ENCODE results near the gene SUV39H2. TPM values are rescaled to one million over a fixed set of nuclear protein-coding genes. Genes with fewer than 3 reads are reported as not detected.
"Not testable (repeated sequence)": the region's sequence is repeated elsewhere in the genome, so short reads cannot be mapped to it uniquely, and the experiment has no call there.

SUV39H2 gene
- total and polyA plus RNA-seq, 10 of the 15 experiments (the other 5 are each of a cell fraction or from before 2014, with no cell fraction given): 24.3 to 41.1 (median 30.0) TPM

DNA sequence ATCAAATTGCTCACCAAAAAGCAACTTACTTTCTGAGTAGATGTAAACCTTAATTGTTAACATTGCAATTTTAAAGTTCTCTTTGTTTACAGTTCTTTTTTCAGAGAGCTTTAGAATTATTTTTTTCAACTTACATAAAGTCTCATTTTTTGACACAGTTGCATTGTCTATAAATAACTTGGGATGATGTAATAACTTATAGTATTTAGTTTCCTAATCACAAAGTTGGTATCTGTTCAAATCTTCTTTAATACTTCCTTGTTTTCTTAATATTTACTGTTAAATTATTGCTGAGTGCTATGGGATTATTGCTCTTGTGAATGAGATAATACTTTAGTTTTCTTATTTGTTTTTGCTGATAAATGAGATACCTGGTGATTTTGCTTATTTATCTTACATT, 18.9 kb upstream of the SUV39H2 start:
- Histone ChIP-seq H3K9me3 (replicated peaks; ENCODE audit: control insufficient read depth, insufficient read depth, low read length) (no peaks in the 10 kb centered on the region), H3K79me2 (ENCODE audit: control insufficient read depth, insufficient read depth, low read length) (no peaks in the 10 kb centered on the region), H3K27me3 (replicated peaks in 1 of 2; ENCODE audit: control insufficient read depth in 2 of 2, insufficient read depth in 2 of 2, low read length in 1 of 2) (no peaks in the 10 kb centered on the region), H3K36me3 (ENCODE audit: control insufficient read depth in 2 of 2, insufficient read depth in 2 of 2, low read length in 1 of 2) (peaks cover 8 to 11% of the 10 kb centered on the region in 2 experiments), H4K20me1 (ENCODE audit: control insufficient read depth, insufficient read depth) (no peaks in the 10 kb centered on the region), H3K9ac (ENCODE audit: control insufficient read depth, insufficient read depth, low read length) (no peak overlapping the region), H3K27ac (ENCODE audit: control insufficient read depth, insufficient read depth) (no peak overlapping the region), H2AFZ (ENCODE audit: control insufficient read depth, low read depth, low read length) (no peak overlapping the region), H3K4me3 (no peak overlapping the region), H3K4me1 (ENCODE audit: control insufficient read depth, insufficient read depth, low read length) (no peaks in the 10 kb centered on the region), H3K4me2 (ENCODE audit: control insufficient read depth, insufficient read depth) (no peak overlapping the region)
- TF ChIP-seq EP300 (IDR thresholded peaks at IDR 0.05; ENCODE audit: borderline replicate concordance in 1 of 2, control insufficient read depth in 1 of 2, low read depth in 2 of 2, low read length in 2 of 2) (no peak), RAD51 (IDR thresholded peaks at IDR 0.05) (no peak)
- intact Hi-C loops (cut with micrococcal nuclease; ENCODE audit: unreplicated experiment): no loop called here
- BruUV-seq (replicated peaks): no TSS peak
- ChIA-PET SMC1A (ENCODE audit: uncharacterized antibody, unreplicated experiment) (interaction anchor here (1.1 to 1.5 kb wide), 4 partner anchors 10 to 332 kb away, joined by 3 to 4 read pairs (median 3); partner anchors contain the start of gene CDNF), RAD21 (ENCODE audit: unreplicated experiment) (no interaction called here), CTCF (interaction anchor here (1.4 kb wide), 1 partner anchor 9 kb away, joined by 4 read pairs; no protein-coding TSS in a partner anchor), POLR2A (interaction anchor here (0.9 to 1.4 kb wide), 2 partner anchors 9 to 12 kb away, joined by 3 read pairs; no protein-coding TSS in a partner anchor)
- no peak for FAIRE-seq
- no peak for ATAC-seq
- no peak for DNase-seq (ENCODE audit: low read depth, low spot score)
- in situ Hi-C loops (cut with MboI): no loop called here

DNA sequence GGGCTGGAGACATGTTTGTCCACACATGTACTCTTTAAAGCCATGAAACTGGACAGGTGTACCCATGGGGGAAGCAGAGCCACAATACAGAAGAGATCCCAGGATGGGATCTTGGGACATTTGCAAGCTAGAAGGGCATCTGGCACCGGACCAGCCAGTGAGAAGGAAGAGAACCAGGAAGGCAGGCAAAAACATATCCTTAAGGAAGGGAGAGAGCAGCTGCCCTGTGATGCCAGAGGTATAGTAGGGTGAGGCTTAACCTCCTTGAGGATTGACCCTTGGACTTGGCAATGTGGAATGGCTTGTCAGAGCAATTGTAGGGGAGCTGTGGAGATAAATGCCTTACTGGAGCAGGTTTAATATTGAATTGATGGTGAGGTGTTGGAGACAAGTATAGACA, 17.9 kb upstream of the SUV39H2 start:
- Histone ChIP-seq H3K4me1 (ENCODE audit: control insufficient read depth, insufficient read depth, low read length) (no peaks in the 10 kb centered on the region), H2AFZ (ENCODE audit: control insufficient read depth, low read depth, low read length) (no peak overlapping the region), H3K9me3 (replicated peaks; ENCODE audit: control insufficient read depth, insufficient read depth, low read length) (no peaks in the 10 kb centered on the region), H3K4me2 (ENCODE audit: control insufficient read depth, insufficient read depth) (no peak overlapping the region), H3K27me3 (replicated peaks in 1 of 2; ENCODE audit: control insufficient read depth in 2 of 2, insufficient read depth in 2 of 2, low read length in 1 of 2) (no peaks in the 10 kb centered on the region), H3K9ac (ENCODE audit: control insufficient read depth, insufficient read depth, low read length) (no peak overlapping the region), H3K27ac (ENCODE audit: control insufficient read depth, insufficient read depth) (no peak overlapping the region), H3K4me3 (no peak overlapping the region), H3K36me3 (ENCODE audit: control insufficient read depth in 2 of 2, insufficient read depth in 2 of 2, low read length in 1 of 2) (peaks cover 8 to 11% of the 10 kb centered on the region in 2 experiments), H3K79me2 (ENCODE audit: control insufficient read depth, insufficient read depth, low read length) (no peaks in the 10 kb centered on the region), H4K20me1 (ENCODE audit: control insufficient read depth, insufficient read depth) (no peaks in the 10 kb centered on the region)
- TF ChIP-seq FOXK2 (IDR thresholded peaks at IDR 0.05): no peak
- TF ChIP-seq IKZF1 (conservative IDR thresholded peaks at IDR 0.05): no peak
- TF ChIP-seq, protein P1, sequence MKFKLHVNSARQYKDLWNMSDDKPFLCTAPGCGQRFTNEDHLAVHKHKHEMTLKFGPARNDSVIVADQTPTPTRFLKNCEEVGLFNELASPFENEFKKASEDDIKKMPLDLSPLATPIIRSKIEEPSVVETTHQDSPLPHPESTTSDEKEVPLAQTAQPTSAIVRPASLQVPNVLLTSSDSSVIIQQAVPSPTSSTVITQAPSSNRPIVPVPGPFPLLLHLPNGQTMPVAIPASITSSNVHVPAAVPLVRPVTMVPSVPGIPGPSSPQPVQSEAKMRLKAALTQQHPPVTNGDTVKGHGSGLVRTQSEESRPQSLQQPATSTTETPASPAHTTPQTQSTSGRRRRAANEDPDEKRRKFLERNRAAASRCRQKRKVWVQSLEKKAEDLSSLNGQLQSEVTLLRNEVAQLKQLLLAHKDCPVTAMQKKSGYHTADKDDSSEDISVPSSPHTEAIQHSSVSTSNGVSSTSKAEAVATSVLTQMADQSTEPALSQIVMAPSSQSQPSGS (IDR thresholded peaks at IDR 0.05; ENCODE audit: low read length): no peak
- no peak for TF ChIP-seq KLF5 (IDR thresholded peaks at IDR 0.05; ENCODE audit: partially characterized antibody)
- TF ChIP-seq SREBF2 (IDR thresholded peaks at IDR 0.05; ENCODE audit: low read length): no peak
- no peak for TF ChIP-seq NBN (IDR thresholded peaks at IDR 0.05)
- DNase-seq (ENCODE audit: low read depth, low spot score) (no peak), ATAC-seq (no peak), FAIRE-seq (no peak)
- RAD21 ChIA-PET (ENCODE audit: unreplicated experiment): no interaction called here
- WGBS (ENCODE audit: insufficient coverage, insufficient replicate concordance, low lambda C conversion rate, missing lambda C conversion rate): 100% methylated on average over 1 of the region's 1 CpG
- CTCF ChIA-PET: no interaction called here
- POLR2A ChIA-PET: no interaction called here
- SMC1A ChIA-PET (ENCODE audit: uncharacterized antibody, unreplicated experiment): no interaction called here
- intact Hi-C loops (cut with micrococcal nuclease; ENCODE audit: unreplicated experiment): no loop called here
- TSS peak; percentile 15 for BruUV-seq (replicated peaks)
- in situ Hi-C loops (cut with MboI): no loop called here

DNA sequence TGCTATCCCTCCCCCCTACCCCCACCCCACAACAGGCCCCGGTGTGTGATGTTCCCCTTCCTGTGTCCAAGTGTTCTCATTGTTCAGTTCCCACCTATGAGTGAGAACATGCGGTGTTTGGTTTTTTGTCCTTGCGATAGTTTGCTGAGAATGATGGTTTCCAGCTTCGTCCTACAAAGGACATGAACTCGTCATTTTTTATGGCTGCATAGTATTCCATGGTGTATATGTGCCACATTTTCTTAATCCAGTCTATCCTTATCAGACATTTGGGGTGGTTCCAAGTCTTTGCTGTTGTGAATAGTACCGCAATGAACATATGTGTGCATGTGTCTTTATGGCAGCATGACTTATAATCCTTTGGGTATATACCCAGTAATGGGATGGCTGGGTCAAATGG, 14.2 kb upstream of the SUV39H2 start:
- DNase-seq (ENCODE audit: low read depth, low spot score); H3K4me1 ChIP-seq (ENCODE audit: control insufficient read depth, insufficient read depth, low read length); in situ Hi-C loops (cut with MboI); ATAC-seq; H3K9ac ChIP-seq (ENCODE audit: control insufficient read depth, insufficient read depth, low read length); H3K9me3 ChIP-seq (replicated peaks; ENCODE audit: control insufficient read depth, insufficient read depth, low read length); CTCF ChIA-PET; H3K79me2 ChIP-seq (ENCODE audit: control insufficient read depth, insufficient read depth, low read length); H3K27ac ChIP-seq (ENCODE audit: control insufficient read depth, insufficient read depth); SMC1A ChIA-PET (ENCODE audit: uncharacterized antibody, unreplicated experiment); H3K4me3 ChIP-seq; H4K20me1 ChIP-seq (ENCODE audit: control insufficient read depth, insufficient read depth); H3K4me2 ChIP-seq (ENCODE audit: control insufficient read depth, insufficient read depth); intact Hi-C loops (cut with micrococcal nuclease; ENCODE audit: unreplicated experiment); H2AFZ ChIP-seq (ENCODE audit: control insufficient read depth, low read depth, low read length); POLR2A ChIA-PET; BruUV-seq (replicated peaks); H3K27me3 ChIP-seq (replicated peaks in 1 of 2; ENCODE audit: control insufficient read depth in 2 of 2, insufficient read depth in 2 of 2, low read length in 1 of 2); RAD21 ChIA-PET (ENCODE audit: unreplicated experiment); FAIRE-seq: not testable (repeated sequence)
- H3K36me3 ChIP-seq (ENCODE audit: control insufficient read depth in 2 of 2, insufficient read depth in 2 of 2, low read length in 1 of 2): peaks cover 7 to 14% of the 10 kb centered on the region in 2 experiments
- 98% methylated on average over 5 of the region's 6 CpGs for WGBS (ENCODE audit: insufficient coverage, insufficient replicate concordance, low lambda C conversion rate, missing lambda C conversion rate)

All from GM12878 (cell line).